ENCODE data around the gene ANKH.
"Not testable (repeated sequence)": the region's sequence is repeated elsewhere in the genome, so short reads cannot be mapped to it uniquely, and the experiment has no call there.

ANKH gene

DNA sequence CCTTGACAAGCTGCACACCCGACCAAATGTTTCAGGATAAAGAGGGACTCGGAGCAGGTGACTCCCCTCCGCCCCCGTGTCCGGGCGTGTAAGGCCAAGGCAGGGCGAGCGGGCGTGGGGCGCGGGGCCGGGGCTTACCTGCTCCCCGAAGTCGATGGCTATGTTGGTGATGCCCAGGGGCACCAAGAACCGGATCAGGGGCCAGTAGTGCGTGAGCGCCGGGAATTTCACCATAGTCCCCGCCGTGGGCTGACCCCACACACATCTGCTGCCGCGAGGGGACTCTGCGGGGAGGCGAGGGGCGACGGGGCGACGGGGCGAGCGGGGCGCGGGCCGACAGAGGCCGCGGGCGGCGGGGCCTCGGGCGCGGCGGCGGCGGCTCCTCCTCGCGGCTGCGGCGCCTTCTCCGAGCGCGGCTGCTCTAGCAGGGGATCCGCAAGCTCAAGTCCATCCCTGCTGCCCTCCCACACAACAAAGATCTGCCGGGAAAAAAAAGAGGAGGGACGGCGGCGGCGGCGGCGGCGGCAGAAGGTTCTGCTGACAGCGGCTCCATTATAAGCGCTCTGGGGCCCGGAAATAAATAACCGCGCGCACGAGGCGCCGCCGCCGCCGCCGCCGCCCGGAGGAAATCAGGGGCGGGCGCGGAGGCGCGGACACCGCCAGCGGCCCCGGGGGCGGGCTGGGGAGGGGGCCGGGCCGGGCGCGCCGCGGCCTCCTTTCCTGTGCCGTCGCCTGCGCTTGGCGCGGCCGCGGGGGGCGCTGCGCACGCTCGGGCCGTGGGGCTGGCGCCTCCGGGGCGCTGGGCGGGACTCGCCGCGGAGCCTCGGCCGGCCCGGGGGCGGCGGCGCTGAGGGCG, at the start of gene ANKH:
ANKH (minus strand) TSS at position 565 of the 856 bp plus-strand sequence; CDS start at position 234, 331 bp downstream.
- Histone ChIP-seq H3K36me3 (ENCODE audit: control insufficient read depth in 1 of 2, insufficient read depth in 2 of 2, low read length in 2 of 2) (no peaks in the 10 kb centered on the region), H3K4me1 (ENCODE audit: control insufficient read depth in 1 of 2, insufficient read depth in 2 of 2, low read length in 2 of 2) (peaks cover 19 to 32% of the 10 kb centered on the region in 2 donors), H3K27me3 (ENCODE audit: control insufficient read depth in 1 of 2, insufficient read depth in 2 of 2, low read length in 2 of 2) (no peaks in the 10 kb centered on the region), H3K9ac (ENCODE audit: low read depth in 1 of 2, low read length in 2 of 2) (peak within 1 kb of the TSS; percentile 77 to 81), H3K27ac (ENCODE audit: low read depth, low read length) (peak within 1 kb of the TSS; percentile 89), H3K4me3 (ENCODE audit: low read depth in 1 of 2, low read length in 2 of 2) (peak within 1 kb of the TSS; percentile 76 to 91), H3K9me3 (ENCODE audit: control insufficient read depth in 1 of 2, low read length in 2 of 2) (no peaks in the 10 kb centered on the region)

DNA sequence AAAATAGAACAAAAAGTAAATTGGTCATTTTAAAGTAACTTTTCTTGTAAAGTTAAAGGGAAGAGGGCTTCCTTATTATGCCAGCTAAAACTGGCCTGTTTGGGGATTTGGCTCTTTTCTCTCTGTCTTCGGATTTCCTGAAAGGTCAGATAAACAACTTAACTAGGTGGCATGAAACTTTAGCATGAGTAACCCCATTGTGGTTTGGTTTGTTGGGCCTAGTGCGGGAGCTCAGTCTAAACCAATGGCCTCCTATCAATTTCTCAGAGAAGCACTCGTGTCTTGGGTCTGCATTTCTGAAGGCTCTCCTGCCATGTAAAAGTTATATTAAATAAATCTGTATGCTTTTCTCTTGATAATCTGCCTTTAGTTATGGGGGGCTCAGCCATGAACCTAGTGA, 48.5 kb upstream of the ANKH start:
- Histone ChIP-seq H3K9me3 (ENCODE audit: control insufficient read depth in 1 of 2, low read length in 2 of 2) (no peaks in the 10 kb centered on the region), H3K9ac (ENCODE audit: low read depth in 1 of 2, low read length in 2 of 2) (no peak overlapping the region), H3K4me3 (ENCODE audit: low read depth in 1 of 2, low read length in 2 of 2) (no peak overlapping the region), H3K27ac (ENCODE audit: low read depth, low read length) (no peak overlapping the region), H3K4me1 (ENCODE audit: control insufficient read depth in 1 of 2, insufficient read depth in 2 of 2, low read length in 2 of 2) (no peaks in the 10 kb centered on the region), H3K36me3 (ENCODE audit: control insufficient read depth in 1 of 2, insufficient read depth in 2 of 2, low read length in 2 of 2) (no peaks in the 10 kb centered on the region), H3K27me3 (ENCODE audit: control insufficient read depth in 1 of 2, insufficient read depth in 2 of 2, low read length in 2 of 2) (no peaks in the 10 kb centered on the region)

DNA sequence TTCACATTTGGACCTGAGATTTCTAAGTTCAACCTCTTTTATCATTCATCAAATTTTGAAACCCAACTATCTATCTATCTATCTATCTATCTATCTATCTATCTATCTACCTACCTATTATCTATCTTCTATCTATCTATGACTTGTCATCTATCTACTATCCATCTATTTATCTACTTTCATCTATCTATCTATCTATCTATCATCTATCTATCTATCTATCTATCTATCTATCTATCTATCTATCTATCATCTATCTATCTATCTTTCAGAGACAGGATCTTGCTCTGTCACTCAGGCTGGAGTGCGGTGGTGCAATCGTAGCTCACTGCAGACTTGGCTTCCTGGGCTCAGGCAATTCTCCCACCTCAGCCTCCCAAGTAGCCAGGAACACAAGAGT, 47.5 kb upstream of the ANKH start:
- not testable (repeated sequence) for H3K27me3 ChIP-seq (ENCODE audit: control insufficient read depth in 1 of 2, insufficient read depth in 2 of 2, low read length in 2 of 2); H3K4me1 ChIP-seq (ENCODE audit: control insufficient read depth in 1 of 2, insufficient read depth in 2 of 2, low read length in 2 of 2); H3K27ac ChIP-seq (ENCODE audit: low read depth, low read length); H3K4me3 ChIP-seq (ENCODE audit: low read depth in 1 of 2, low read length in 2 of 2); H3K9me3 ChIP-seq (ENCODE audit: control insufficient read depth in 1 of 2, low read length in 2 of 2); H3K9ac ChIP-seq (ENCODE audit: low read depth in 1 of 2, low read length in 2 of 2); H3K36me3 ChIP-seq (ENCODE audit: control insufficient read depth in 1 of 2, insufficient read depth in 2 of 2, low read length in 2 of 2)

DNA sequence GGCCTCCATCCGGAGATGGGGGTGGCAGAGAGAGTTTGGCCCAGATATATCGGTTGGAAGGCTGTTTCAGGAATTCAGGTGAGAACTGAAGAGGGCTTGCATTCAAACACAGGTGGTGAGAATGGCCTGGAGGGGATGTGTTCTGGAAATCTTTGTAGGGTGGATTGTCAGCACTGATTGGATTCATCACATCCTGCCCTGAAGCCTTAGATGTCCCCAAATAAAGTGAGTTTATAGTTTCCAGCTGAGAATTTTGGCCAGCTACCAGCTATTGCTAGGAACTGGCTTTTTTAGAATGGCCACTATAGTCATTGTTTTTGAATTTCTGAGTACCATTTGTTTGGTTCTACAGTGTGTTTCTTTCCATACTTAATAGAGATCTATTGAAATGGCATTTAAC, 46.1 kb upstream of the ANKH start:
- no peaks in the 10 kb centered on the region for H3K27me3 ChIP-seq (ENCODE audit: control insufficient read depth in 1 of 2, insufficient read depth in 2 of 2, low read length in 2 of 2)
- H3K9ac ChIP-seq (ENCODE audit: low read depth in 1 of 2, low read length in 2 of 2): no peak overlapping the region
- no peaks in the 10 kb centered on the region for H3K4me1 ChIP-seq (ENCODE audit: control insufficient read depth in 1 of 2, insufficient read depth in 2 of 2, low read length in 2 of 2)
- no peak overlapping the region for H3K27ac ChIP-seq (ENCODE audit: low read depth, low read length)
- H3K36me3 ChIP-seq (ENCODE audit: control insufficient read depth in 1 of 2, insufficient read depth in 2 of 2, low read length in 2 of 2): no peaks in the 10 kb centered on the region
- H3K4me3 ChIP-seq (ENCODE audit: low read depth in 1 of 2, low read length in 2 of 2): no peak overlapping the region
- no peaks in the 10 kb centered on the region for H3K9me3 ChIP-seq (ENCODE audit: control insufficient read depth in 1 of 2, low read length in 2 of 2)

DNA sequence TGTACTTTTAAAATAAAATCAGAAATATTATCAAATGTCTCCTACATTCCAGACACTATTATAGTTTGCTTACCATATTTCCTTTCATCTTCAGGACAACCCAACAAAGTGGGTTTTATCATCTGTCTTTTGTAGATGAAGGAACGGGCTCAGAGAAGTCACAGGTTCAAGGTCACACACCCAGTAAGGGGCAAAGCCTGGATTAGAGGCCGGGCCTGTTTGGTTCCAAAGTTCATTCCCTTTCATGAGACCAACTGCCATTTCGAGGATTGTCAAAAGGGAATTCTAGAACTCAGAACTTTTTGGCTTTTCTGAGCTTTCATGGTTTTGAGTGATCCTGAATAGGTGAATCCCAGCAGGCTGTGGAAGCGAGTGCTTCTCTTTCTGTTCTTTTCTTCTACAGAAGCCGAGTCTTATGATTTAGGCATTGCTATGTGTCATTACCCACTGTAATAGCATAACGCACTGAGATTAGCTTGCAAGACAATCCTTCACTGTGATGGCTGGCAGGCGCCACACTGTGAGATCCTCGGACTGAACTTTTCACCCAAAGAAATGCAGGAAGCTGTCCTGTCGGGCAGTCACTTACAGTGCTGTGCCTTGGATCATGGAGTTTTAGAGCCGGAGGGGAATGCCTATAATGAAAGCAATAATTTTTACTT, 43.8 kb upstream of the ANKH start:
- H3K27me3 ChIP-seq (ENCODE audit: control insufficient read depth in 1 of 2, insufficient read depth in 2 of 2, low read length in 2 of 2): no peaks in the 10 kb centered on the region
- H3K27ac ChIP-seq (ENCODE audit: low read depth, low read length): no peak overlapping the region
- no peaks in the 10 kb centered on the region for H3K9me3 ChIP-seq (ENCODE audit: control insufficient read depth in 1 of 2, low read length in 2 of 2)
- no peak overlapping the region for H3K9ac ChIP-seq (ENCODE audit: low read depth in 1 of 2, low read length in 2 of 2)
- H3K4me1 ChIP-seq (ENCODE audit: control insufficient read depth in 1 of 2, insufficient read depth in 2 of 2, low read length in 2 of 2): no peaks in the 10 kb centered on the region
- H3K4me3 ChIP-seq (ENCODE audit: low read depth in 1 of 2, low read length in 2 of 2): no peak overlapping the region
- no peaks in the 10 kb centered on the region for H3K36me3 ChIP-seq (ENCODE audit: control insufficient read depth in 1 of 2, insufficient read depth in 2 of 2, low read length in 2 of 2)

DNA sequence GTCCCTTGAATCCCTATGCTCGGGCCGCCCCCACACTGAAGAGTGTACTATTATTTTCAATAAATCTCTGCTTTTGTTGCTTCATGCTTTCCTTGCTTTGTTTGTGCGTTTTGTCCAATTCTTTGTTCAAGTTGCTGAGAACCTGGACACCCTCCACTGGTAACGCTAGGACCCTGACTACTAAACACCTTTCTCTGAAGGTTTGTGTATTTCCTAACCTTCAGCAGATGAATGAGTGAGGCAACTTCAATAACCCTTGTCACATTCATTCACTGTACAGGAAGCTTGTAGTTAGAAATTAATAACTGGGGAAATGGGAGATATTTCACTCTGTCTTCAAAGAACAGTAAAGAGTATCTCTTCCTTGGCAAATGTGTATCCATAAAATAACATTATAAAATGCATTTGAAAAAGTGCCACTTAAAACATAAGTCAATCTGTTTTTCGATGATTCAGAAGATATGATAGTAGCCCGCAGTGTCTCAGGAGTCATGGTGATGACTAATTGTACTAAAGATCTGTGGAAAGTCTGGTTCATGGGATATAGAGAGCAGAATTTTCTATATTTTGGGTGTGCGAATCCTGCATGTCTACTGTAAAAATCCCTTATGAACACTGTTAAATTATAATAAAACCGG, 43.2 kb upstream of the ANKH start:
- H3K9ac ChIP-seq (ENCODE audit: low read depth in 1 of 2, low read length in 2 of 2): no peak overlapping the region
- H3K4me3 ChIP-seq (ENCODE audit: low read depth in 1 of 2, low read length in 2 of 2): no peak overlapping the region
- H3K27me3 ChIP-seq (ENCODE audit: control insufficient read depth in 1 of 2, insufficient read depth in 2 of 2, low read length in 2 of 2): no peaks in the 10 kb centered on the region
- H3K27ac ChIP-seq (ENCODE audit: low read depth, low read length): no peak overlapping the region
- no peaks in the 10 kb centered on the region for H3K4me1 ChIP-seq (ENCODE audit: control insufficient read depth in 1 of 2, insufficient read depth in 2 of 2, low read length in 2 of 2)
- no peaks in the 10 kb centered on the region for H3K9me3 ChIP-seq (ENCODE audit: control insufficient read depth in 1 of 2, low read length in 2 of 2)
- H3K36me3 ChIP-seq (ENCODE audit: control insufficient read depth in 1 of 2, insufficient read depth in 2 of 2, low read length in 2 of 2): no peaks in the 10 kb centered on the region

DNA sequence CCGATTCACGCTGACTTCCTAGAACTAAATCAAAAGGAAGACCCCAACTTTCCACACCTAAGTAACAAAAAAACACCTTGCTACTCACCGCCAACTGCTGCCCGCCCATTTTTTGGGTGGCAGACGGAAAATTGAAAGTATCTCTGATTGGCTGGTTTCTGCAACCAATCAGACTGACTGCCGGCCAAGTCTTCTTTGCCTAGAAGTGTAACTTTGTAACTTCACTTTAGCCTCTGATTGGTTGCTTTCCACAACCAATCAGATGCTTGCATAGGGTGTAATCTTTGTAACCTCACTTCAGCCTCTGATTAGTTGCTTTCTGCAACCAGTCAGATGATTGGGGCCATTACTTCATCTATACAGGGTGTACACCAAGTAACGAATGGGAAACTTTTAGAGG, 42.6 kb upstream of the ANKH start:
- no peaks in the 10 kb centered on the region for H3K27me3 ChIP-seq (ENCODE audit: control insufficient read depth in 1 of 2, insufficient read depth in 2 of 2, low read length in 2 of 2)
- no peaks in the 10 kb centered on the region for H3K9me3 ChIP-seq (ENCODE audit: control insufficient read depth in 1 of 2, low read length in 2 of 2)
- H3K4me1 ChIP-seq (ENCODE audit: control insufficient read depth in 1 of 2, insufficient read depth in 2 of 2, low read length in 2 of 2): no peaks in the 10 kb centered on the region
- no peak overlapping the region for H3K4me3 ChIP-seq (ENCODE audit: low read depth in 1 of 2, low read length in 2 of 2)
- no peaks in the 10 kb centered on the region for H3K36me3 ChIP-seq (ENCODE audit: control insufficient read depth in 1 of 2, insufficient read depth in 2 of 2, low read length in 2 of 2)
- no peak overlapping the region for H3K9ac ChIP-seq (ENCODE audit: low read depth in 1 of 2, low read length in 2 of 2)
- H3K27ac ChIP-seq (ENCODE audit: low read depth, low read length): no peak overlapping the region

DNA sequence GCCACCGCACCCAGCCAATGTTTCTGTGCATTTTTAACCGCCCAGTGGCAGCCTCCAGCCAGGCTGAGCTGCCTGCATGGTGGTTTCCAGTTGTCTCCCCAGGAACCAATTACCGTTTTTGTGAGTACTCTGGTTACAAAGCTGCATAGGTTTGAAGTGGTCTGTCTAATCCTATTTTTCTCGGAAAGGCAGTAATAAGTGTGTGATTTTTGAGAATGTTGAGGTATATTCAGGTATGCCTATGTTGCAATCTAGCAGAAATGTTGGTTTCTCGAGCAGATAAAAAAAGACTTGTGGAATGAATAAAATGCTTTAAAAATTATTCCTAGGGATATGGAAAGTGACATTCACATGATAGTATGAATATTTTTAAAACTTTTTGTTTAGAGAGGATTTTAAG, 41.5 kb upstream of the ANKH start:
- no peaks in the 10 kb centered on the region for H3K9me3 ChIP-seq (ENCODE audit: control insufficient read depth in 1 of 2, low read length in 2 of 2)
- H3K27me3 ChIP-seq (ENCODE audit: control insufficient read depth in 1 of 2, insufficient read depth in 2 of 2, low read length in 2 of 2): no peaks in the 10 kb centered on the region
- no peaks in the 10 kb centered on the region for H3K36me3 ChIP-seq (ENCODE audit: control insufficient read depth in 1 of 2, insufficient read depth in 2 of 2, low read length in 2 of 2)
- no peaks in the 10 kb centered on the region for H3K4me1 ChIP-seq (ENCODE audit: control insufficient read depth in 1 of 2, insufficient read depth in 2 of 2, low read length in 2 of 2)
- no peak overlapping the region for H3K27ac ChIP-seq (ENCODE audit: low read depth, low read length)
- no peak overlapping the region for H3K4me3 ChIP-seq (ENCODE audit: low read depth in 1 of 2, low read length in 2 of 2)
- H3K9ac ChIP-seq (ENCODE audit: low read depth in 1 of 2, low read length in 2 of 2): no peak overlapping the region

DNA sequence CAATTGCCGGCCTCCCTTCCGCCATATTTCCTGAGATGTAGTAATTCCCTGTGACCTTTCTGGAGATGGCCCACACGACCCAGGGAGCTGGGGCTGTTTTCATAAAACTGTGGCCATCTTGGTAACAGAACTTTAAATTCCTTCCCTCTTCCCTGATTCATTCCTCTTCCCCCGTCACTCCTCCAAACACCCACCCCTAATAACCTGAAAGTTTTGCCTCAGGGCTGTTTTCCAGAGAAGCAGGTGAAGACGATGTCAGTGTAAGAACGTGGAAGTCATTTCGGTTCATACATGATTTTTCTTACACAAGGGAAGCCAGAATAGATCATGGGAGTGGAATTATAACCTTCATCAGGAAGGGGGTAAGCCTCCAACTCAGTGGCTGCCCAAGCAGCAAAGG, 40.6 kb upstream of the ANKH start:
- no peaks in the 10 kb centered on the region for H3K36me3 ChIP-seq (ENCODE audit: control insufficient read depth in 1 of 2, insufficient read depth in 2 of 2, low read length in 2 of 2)
- no peak overlapping the region for H3K4me3 ChIP-seq (ENCODE audit: low read depth in 1 of 2, low read length in 2 of 2)
- no peak overlapping the region for H3K27ac ChIP-seq (ENCODE audit: low read depth, low read length)

DNA sequence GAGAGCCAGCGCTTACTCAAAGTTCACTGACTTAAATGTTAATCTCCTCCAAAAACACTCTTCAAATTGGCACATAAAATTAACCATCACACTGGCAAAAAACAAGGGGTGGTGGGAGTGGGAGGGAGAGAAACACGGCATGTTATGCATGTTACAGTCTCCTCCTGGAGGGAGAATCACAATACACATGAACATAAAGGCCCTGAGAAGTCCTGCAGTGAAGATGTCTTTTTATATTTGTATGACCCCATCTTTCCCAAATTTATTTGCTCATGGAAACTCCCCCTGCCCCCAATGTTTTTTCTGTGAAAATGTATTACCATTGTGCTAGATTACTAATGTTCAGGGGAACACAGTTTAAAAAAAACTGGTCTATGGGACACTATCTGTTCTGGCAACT, 37.8 kb upstream of the ANKH start:
- Histone ChIP-seq H3K27me3 (ENCODE audit: control insufficient read depth in 1 of 2, insufficient read depth in 2 of 2, low read length in 2 of 2) (no peaks in the 10 kb centered on the region), H3K27ac (ENCODE audit: low read depth, low read length) (no peak overlapping the region), H3K36me3 (ENCODE audit: control insufficient read depth in 1 of 2, insufficient read depth in 2 of 2, low read length in 2 of 2) (no peaks in the 10 kb centered on the region), H3K9ac (ENCODE audit: low read depth in 1 of 2, low read length in 2 of 2) (no peak overlapping the region), H3K9me3 (ENCODE audit: control insufficient read depth in 1 of 2, low read length in 2 of 2) (no peaks in the 10 kb centered on the region), H3K4me3 (ENCODE audit: low read depth in 1 of 2, low read length in 2 of 2) (no peak overlapping the region), H3K4me1 (ENCODE audit: control insufficient read depth in 1 of 2, insufficient read depth in 2 of 2, low read length in 2 of 2) (no peaks in the 10 kb centered on the region)

More for the DNA sequence above, 40.6 kb upstream of the ANKH start:
- Histone ChIP-seq H3K9ac (ENCODE audit: low read depth in 1 of 2, low read length in 2 of 2) (no peak overlapping the region), H3K4me1 (ENCODE audit: control insufficient read depth in 1 of 2, insufficient read depth in 2 of 2, low read length in 2 of 2) (no peaks in the 10 kb centered on the region), H3K27me3 (ENCODE audit: control insufficient read depth in 1 of 2, insufficient read depth in 2 of 2, low read length in 2 of 2) (no peaks in the 10 kb centered on the region), H3K9me3 (ENCODE audit: control insufficient read depth in 1 of 2, low read length in 2 of 2) (no peaks in the 10 kb centered on the region)

Measured in duodenal mucosa (tissue), 2 donors.